Erythroblast (primary cell): ENCODE measurements around the gene PCDH9.

Source experiments
- GATA1 ChIP-seq: IDR thresholded peaks from 2 replicates; pipeline ENCODE4 v1.6.1; 2011; ENCODE audit warnings: low read depth, mild to moderate bottlenecking, control low read depth, low read length, moderate library complexity
- POLR2A ChIP-seq: IDR thresholded peaks from 2 replicates; pipeline ENCODE4 v1.6.1; 2011; ENCODE audit warnings: mild to moderate bottlenecking, low read length

DNA sequence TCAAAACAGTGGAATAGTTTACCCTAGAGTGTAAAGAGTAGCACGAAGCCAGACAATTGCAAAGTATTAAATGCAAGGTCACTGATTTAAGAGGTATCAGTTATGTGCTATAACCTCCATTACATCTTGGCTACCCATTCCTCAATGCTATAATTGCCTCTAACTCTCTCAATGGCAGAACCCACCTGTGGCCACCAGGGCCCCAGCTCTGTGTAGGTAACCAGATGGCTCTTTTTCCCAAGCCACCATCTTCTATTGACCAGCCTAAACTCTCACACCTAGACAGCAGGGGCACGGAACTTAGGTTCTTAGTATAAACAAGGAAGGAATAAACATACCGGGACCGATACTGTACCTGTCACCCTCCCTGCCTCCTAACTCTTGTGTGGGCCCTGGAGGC, 277.6 kb downstream of the PCDH9 start:
- TF ChIP-seq POLR2A: no peak
- no peak for TF ChIP-seq GATA1
